ENCODE measurements around the gene SPAG7. TPM values are rescaled to one million over a fixed set of nuclear protein-coding genes. Genes with fewer than 3 reads are reported as not detected.
"Not testable (repeated sequence)": the region's sequence is repeated elsewhere in the genome, so short reads cannot be mapped to it uniquely, and the experiment has no call there.

The SPAG7 gene
- polyA plus RNA-seq, 1 donor (not counting 4 experiments of a cell fraction or from before 2014, with no cell fraction given) = 65.7 TPM

DNA sequence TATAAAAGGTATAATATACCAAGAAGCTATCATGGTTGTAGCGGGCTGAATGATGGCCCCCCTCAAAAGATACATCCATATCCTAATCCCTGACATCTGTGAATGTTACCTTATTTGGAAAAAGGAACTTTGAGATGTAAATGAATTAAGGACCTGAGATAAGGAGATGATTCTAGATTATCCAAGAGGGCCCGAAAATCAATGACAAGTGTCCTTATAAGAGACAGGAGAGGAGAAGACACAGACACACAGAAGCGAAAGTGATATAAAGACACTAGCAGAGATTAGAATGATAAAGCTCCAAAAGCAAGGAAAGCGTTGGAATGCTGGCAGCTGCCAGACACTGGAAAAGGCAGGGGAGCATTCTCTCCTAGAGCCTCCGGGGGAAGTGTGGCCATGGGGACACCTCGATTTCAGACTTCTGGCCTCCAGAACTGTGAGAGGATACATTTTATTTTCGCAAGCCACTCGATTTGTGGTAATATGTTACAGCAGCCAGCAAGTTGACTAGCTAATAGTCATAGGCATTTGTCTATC, 48.0 kb downstream of the SPAG7 start:
- Histone ChIP-seq H3K4me2 (ENCODE audit: control insufficient read depth, extremely low read depth, insufficient read depth, low read depth, low read length) (peak overlapping the region; percentile 0), H3K4me3 (ENCODE audit: control insufficient read depth in 2 of 3, extremely low read depth in 1 of 3, insufficient read depth in 2 of 3, low read depth in 1 of 3, low read length in 3 of 3) (no peak overlapping the region), H4K20me1 (ENCODE audit: control insufficient read depth, extremely low read depth, insufficient read depth, low read length) (no peaks in the 10 kb centered on the region), H3K9me3 (ENCODE audit: control insufficient read depth, low read depth, low read length) (no peaks in the 10 kb centered on the region), H3K9ac (ENCODE audit: control insufficient read depth, extremely low read depth, insufficient read depth, low read length) (no peak overlapping the region), H3K79me2 (ENCODE audit: control insufficient read depth, insufficient read depth, low read length) (no peaks in the 10 kb centered on the region), H3K4me1 (ENCODE audit: control insufficient read depth, extremely low read depth, insufficient read depth, low read length) (peaks cover 3% of the 10 kb centered on the region), H3K9me1 (ENCODE audit: control insufficient read depth, extremely low read depth, insufficient read depth, low read length) (no peaks in the 10 kb centered on the region), H3K27me3 (ENCODE audit: control insufficient read depth, extremely low read depth, insufficient read depth, low read length) (no peaks in the 10 kb centered on the region), H3K27ac (ENCODE audit: control insufficient read depth, insufficient read depth, low read length) (no peak overlapping the region), H3K36me3 (ENCODE audit: control insufficient read depth in 2 of 2, extremely low read depth in 1 of 2, insufficient read depth in 2 of 2, low read length in 2 of 2) (no peaks in the 10 kb centered on the region), H2AFZ (ENCODE audit: control insufficient read depth, low read length) (peak overlapping the region; percentile 1)
- FAIRE-seq = no peak
- dilution Hi-C loops (cut with MboI; ENCODE audit: extremely low pct_ligation_motif_present, low sequenced_read_pairs) = no loop called here
- DNase-seq (ENCODE audit: low read depth, low spot score) = no peak
- no peak for TF ChIP-seq EZH2 (IDR thresholded peaks at IDR 0.05; ENCODE audit: low read length)
- TF ChIP-seq, protein P1, sequence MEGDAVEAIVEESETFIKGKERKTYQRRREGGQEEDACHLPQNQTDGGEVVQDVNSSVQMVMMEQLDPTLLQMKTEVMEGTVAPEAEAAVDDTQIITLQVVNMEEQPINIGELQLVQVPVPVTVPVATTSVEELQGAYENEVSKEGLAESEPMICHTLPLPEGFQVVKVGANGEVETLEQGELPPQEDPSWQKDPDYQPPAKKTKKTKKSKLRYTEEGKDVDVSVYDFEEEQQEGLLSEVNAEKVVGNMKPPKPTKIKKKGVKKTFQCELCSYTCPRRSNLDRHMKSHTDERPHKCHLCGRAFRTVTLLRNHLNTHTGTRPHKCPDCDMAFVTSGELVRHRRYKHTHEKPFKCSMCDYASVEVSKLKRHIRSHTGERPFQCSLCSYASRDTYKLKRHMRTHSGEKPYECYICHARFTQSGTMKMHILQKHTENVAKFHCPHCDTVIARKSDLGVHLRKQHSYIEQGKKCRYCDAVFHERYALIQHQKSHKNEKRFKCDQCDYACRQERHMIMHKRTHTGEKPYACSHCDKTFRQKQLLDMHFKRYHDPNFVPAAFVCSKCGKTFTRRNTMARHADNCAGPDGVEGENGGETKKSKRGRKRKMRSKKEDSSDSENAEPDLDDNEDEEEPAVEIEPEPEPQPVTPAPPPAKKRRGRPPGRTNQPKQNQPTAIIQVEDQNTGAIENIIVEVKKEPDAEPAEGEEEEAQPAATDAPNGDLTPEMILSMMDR (optimal IDR thresholded peaks at IDR 0.05 in 1 of 3, IDR thresholded peaks at IDR 0.05 in 1 of 3, conservative IDR thresholded peaks at IDR 0.05 in 1 of 3; ENCODE audit: extremely low read depth in 1 of 3, insufficient read depth in 2 of 3, low read length in 3 of 3) = no peak

DNA sequence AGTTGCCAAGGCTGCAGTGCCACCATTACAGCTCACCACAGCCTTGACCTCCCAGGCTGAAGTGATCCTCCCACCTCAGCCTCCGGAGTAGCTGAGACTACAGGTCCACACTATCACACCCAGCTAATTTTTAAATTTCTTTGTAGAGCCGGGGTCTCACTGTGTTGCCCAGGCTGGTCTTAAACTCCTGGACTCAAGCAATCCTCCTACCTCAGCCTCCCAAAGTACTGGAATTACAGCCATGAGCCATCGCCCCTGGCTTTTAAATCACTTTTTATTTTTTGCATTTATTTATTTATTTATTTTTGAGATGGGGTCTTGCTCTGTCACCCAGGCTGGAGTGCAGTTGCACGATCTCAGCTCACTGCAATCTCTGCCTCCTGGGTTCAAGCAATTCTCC, 53.1 kb downstream of the SPAG7 start:
- H3K27me3 ChIP-seq (ENCODE audit: control insufficient read depth, extremely low read depth, insufficient read depth, low read length); H3K4me1 ChIP-seq (ENCODE audit: control insufficient read depth, extremely low read depth, insufficient read depth, low read length); DNase-seq (ENCODE audit: low read depth, low spot score); H4K20me1 ChIP-seq (ENCODE audit: control insufficient read depth, extremely low read depth, insufficient read depth, low read length); H3K4me2 ChIP-seq (ENCODE audit: control insufficient read depth, extremely low read depth, insufficient read depth, low read depth, low read length); H2AFZ ChIP-seq (ENCODE audit: control insufficient read depth, low read length); H3K79me2 ChIP-seq (ENCODE audit: control insufficient read depth, insufficient read depth, low read length); H3K4me3 ChIP-seq (ENCODE audit: control insufficient read depth in 2 of 3, extremely low read depth in 1 of 3, insufficient read depth in 2 of 3, low read depth in 1 of 3, low read length in 3 of 3); H3K9ac ChIP-seq (ENCODE audit: control insufficient read depth, extremely low read depth, insufficient read depth, low read length); H3K36me3 ChIP-seq (ENCODE audit: control insufficient read depth in 2 of 2, extremely low read depth in 1 of 2, insufficient read depth in 2 of 2, low read length in 2 of 2); dilution Hi-C loops (cut with MboI; ENCODE audit: extremely low pct_ligation_motif_present, low sequenced_read_pairs); H3K27ac ChIP-seq (ENCODE audit: control insufficient read depth, insufficient read depth, low read length); FAIRE-seq; H3K9me3 ChIP-seq (ENCODE audit: control insufficient read depth, low read depth, low read length); H3K9me1 ChIP-seq (ENCODE audit: control insufficient read depth, extremely low read depth, insufficient read depth, low read length): not testable (repeated sequence)

DNA sequence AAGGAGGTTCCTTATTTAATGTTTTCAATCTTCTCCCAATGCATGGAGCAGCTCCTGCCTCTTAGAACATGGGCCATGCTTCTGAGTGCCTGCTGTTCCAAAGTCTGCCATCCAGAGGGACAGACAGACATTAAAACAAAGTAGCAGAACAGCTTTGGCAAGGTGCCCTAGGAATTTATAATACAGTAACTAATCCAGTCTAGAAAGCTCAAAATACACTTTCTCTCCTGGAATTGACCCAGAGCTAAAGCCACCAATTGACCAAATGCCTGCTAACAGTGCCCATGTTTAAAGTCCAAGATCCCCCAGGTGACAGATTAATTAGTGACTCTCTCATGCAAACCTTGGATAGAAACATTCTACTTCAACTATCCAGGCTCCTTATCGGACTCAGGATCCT, 53.6 kb downstream of the SPAG7 start:
- no peak overlapping the region for H3K9ac ChIP-seq (ENCODE audit: control insufficient read depth, extremely low read depth, insufficient read depth, low read length)
- H3K9me3 ChIP-seq (ENCODE audit: control insufficient read depth, low read depth, low read length) = no peaks in the 10 kb centered on the region
- no peak overlapping the region for H3K4me2 ChIP-seq (ENCODE audit: control insufficient read depth, extremely low read depth, insufficient read depth, low read depth, low read length)
- H4K20me1 ChIP-seq (ENCODE audit: control insufficient read depth, extremely low read depth, insufficient read depth, low read length) = no peaks in the 10 kb centered on the region
- FAIRE-seq (no peak), DNase-seq (ENCODE audit: low read depth, low spot score) (no peak)
- no peaks in the 10 kb centered on the region for H3K79me2 ChIP-seq (ENCODE audit: control insufficient read depth, insufficient read depth, low read length)
- no peaks in the 10 kb centered on the region for H3K36me3 ChIP-seq (ENCODE audit: control insufficient read depth in 2 of 2, extremely low read depth in 1 of 2, insufficient read depth in 2 of 2, low read length in 2 of 2)
- dilution Hi-C loops (cut with MboI; ENCODE audit: extremely low pct_ligation_motif_present, low sequenced_read_pairs) = no loop called here
- no peak overlapping the region for H2AFZ ChIP-seq (ENCODE audit: control insufficient read depth, low read length)
- no peak overlapping the region for H3K27ac ChIP-seq (ENCODE audit: control insufficient read depth, insufficient read depth, low read length)
- TF ChIP-seq, protein P1 (optimal IDR thresholded peaks at IDR 0.05 in 1 of 3, IDR thresholded peaks at IDR 0.05 in 1 of 3, conservative IDR thresholded peaks at IDR 0.05 in 1 of 3; ENCODE audit: extremely low read depth in 1 of 3, insufficient read depth in 2 of 3, low read length in 3 of 3) = no peak
- no peak for TF ChIP-seq EZH2 (IDR thresholded peaks at IDR 0.05; ENCODE audit: low read length)
- H3K9me1 ChIP-seq (ENCODE audit: control insufficient read depth, extremely low read depth, insufficient read depth, low read length) = no peaks in the 10 kb centered on the region
- no peak overlapping the region for H3K4me3 ChIP-seq (ENCODE audit: control insufficient read depth in 2 of 3, extremely low read depth in 1 of 3, insufficient read depth in 2 of 3, low read depth in 1 of 3, low read length in 3 of 3)
- H3K27me3 ChIP-seq (ENCODE audit: control insufficient read depth, extremely low read depth, insufficient read depth, low read length) = no peaks in the 10 kb centered on the region
- peaks cover 11% of the 10 kb centered on the region for H3K4me1 ChIP-seq (ENCODE audit: control insufficient read depth, extremely low read depth, insufficient read depth, low read length)

Measured in keratinocyte (primary cell).